Upper lobe of left lung (tissue), 4 donors: Measurements from ENCODE around the gene PAGE2B.

Source experiments
- EP300 ChIP-seq, 4 donors: sonication (generic); formaldehyde crosslinking; IDR thresholded peaks; one replicate each; pipeline ENCODE4 v1.5.1; 2017; ENCODE audit warnings: antibody characterized with exemption in 4 of 4, control low read depth in 2 of 4
- POLR2A ChIP-seq, 4 donors: fragments of 450-650 bp; IDR thresholded peaks; one replicate each; pipeline ENCODE4 v1.5.1; 2016 to 2017; ENCODE audit warnings: antibody characterized with exemption in 4 of 4, mild to moderate bottlenecking in 2 of 4
- POLR2AphosphoS5 ChIP-seq, 2 donors: sonication (generic); formaldehyde crosslinking; IDR thresholded peaks; one replicate each; pipeline ENCODE4 v1.5.1; 2017; ENCODE audit warnings: antibody characterized with exemption in 2 of 2
- TF ChIP-seq, protein P1 (sequence below), 6 experiments: fragments of 450-650 bp in 4 of 6; fragments of 200-600 bp in 2 of 6; sonication (generic) in 2 of 6; IDR thresholded peaks; one replicate each; pipeline ENCODE4 v1.5.1; 2016 to 2019; ENCODE audit warnings: antibody characterized with exemption in 6 of 6

DNA sequence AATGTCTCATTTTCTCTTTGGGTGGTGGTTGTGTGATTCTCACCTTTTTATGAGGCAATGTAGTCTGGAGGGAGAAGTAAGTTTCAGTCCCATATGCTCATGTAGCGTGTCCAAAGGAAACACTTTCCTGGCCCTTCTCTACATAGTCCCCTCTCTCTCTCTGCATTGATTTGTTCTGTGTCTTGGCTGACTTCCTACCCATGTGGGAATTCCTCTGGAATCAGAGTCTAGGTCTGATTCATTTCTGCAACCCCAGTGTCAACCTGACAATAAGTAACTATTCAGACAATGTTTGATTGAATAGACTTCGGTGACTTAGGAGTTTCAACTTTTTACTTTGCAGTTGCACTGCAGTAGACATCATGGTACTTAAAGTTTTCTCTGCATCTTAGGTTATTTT is 41.4 kb upstream of the PAGE2B start:
- TF ChIP-seq, protein P1, sequence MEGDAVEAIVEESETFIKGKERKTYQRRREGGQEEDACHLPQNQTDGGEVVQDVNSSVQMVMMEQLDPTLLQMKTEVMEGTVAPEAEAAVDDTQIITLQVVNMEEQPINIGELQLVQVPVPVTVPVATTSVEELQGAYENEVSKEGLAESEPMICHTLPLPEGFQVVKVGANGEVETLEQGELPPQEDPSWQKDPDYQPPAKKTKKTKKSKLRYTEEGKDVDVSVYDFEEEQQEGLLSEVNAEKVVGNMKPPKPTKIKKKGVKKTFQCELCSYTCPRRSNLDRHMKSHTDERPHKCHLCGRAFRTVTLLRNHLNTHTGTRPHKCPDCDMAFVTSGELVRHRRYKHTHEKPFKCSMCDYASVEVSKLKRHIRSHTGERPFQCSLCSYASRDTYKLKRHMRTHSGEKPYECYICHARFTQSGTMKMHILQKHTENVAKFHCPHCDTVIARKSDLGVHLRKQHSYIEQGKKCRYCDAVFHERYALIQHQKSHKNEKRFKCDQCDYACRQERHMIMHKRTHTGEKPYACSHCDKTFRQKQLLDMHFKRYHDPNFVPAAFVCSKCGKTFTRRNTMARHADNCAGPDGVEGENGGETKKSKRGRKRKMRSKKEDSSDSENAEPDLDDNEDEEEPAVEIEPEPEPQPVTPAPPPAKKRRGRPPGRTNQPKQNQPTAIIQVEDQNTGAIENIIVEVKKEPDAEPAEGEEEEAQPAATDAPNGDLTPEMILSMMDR (IDR thresholded peaks at IDR 0.05) = no peak
- TF ChIP-seq POLR2A (IDR thresholded peaks at IDR 0.05) = no peak
- no peak for TF ChIP-seq EP300 (IDR thresholded peaks at IDR 0.05)
- no peak for TF ChIP-seq POLR2AphosphoS5 (IDR thresholded peaks at IDR 0.05)
